ENCODE results near the gene DSTYK. TPM values are rescaled to one million over a fixed set of nuclear protein-coding genes. Genes with fewer than 3 reads are reported as not detected.

DSTYK gene
- total RNA-seq, 1 donor from 2014 or later: 10.7 TPM

DNA sequence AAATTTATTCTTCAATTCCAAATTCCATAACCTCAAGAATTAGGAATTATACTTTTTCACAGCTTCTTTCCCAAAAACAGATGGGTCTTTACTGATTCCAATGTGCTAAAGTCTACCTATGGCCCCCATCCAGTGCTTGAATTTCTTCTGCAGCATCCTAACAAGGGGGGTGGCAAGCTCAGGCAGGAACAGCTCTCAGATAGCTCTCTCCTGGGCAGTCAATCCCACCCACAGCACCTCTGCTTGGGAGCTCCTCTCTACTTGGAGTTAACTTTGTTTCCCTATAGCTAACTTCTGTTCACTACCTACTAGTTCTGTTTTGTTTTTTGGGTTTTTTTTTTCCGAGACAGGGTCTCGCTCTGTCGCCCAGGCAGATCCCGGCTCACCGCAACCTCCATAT lies 101.8 kb downstream of the DSTYK start:
- ATAC-seq: no peak
- Histone ChIP-seq H3K4me1 (no peaks in the 10 kb centered on the region), H3K36me3 (peaks cover 90% of the 10 kb centered on the region), H3K4me3 (no peak overlapping the region), H3K27ac (no peak overlapping the region), H3K9me3 (no peaks in the 10 kb centered on the region), H3K27me3 (ENCODE audit: low read depth) (no peaks in the 10 kb centered on the region)
- no peak for DNase-seq
- TF ChIP-seq, protein P1, sequence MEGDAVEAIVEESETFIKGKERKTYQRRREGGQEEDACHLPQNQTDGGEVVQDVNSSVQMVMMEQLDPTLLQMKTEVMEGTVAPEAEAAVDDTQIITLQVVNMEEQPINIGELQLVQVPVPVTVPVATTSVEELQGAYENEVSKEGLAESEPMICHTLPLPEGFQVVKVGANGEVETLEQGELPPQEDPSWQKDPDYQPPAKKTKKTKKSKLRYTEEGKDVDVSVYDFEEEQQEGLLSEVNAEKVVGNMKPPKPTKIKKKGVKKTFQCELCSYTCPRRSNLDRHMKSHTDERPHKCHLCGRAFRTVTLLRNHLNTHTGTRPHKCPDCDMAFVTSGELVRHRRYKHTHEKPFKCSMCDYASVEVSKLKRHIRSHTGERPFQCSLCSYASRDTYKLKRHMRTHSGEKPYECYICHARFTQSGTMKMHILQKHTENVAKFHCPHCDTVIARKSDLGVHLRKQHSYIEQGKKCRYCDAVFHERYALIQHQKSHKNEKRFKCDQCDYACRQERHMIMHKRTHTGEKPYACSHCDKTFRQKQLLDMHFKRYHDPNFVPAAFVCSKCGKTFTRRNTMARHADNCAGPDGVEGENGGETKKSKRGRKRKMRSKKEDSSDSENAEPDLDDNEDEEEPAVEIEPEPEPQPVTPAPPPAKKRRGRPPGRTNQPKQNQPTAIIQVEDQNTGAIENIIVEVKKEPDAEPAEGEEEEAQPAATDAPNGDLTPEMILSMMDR (IDR thresholded peaks at IDR 0.05): no peak
- intact Hi-C loops (cut with DNase I): no loop called here

GRCh38 chr1:205109269-205109668 lies 102.2 kb downstream of the DSTYK start:
- H3K9me3 ChIP-seq: no peaks in the 10 kb centered on the region
- TF ChIP-seq, protein P1 (IDR thresholded peaks at IDR 0.05): no peak
- no peaks in the 10 kb centered on the region for H3K27me3 ChIP-seq (ENCODE audit: low read depth)
- peaks cover 90% of the 10 kb centered on the region for H3K36me3 ChIP-seq
- no peak overlapping the region for H3K4me3 ChIP-seq
- H3K4me1 ChIP-seq: no peaks in the 10 kb centered on the region
- no peak for DNase-seq
- H3K27ac ChIP-seq: no peak overlapping the region
- intact Hi-C loops (cut with DNase I): no loop called here
- ATAC-seq: no peak

DNA sequence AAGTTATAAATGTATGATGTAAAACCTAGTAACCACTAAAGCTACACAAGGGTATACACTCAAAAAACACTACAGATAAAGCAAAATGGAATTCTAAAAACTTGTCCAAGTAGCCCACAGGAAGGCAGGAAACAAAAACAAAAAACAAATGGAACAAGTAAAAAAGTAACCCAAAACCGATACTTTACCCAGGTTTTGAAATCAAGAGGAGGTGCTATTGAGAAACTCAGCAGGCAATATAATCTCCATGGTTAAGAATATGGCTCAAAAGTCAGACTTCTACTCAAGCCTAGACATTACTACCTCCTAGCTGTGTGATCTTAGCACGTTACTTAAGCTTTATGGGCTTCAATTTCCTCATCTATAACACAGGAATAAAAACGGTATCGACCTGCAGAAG lies 103.0 kb downstream of the DSTYK start:
- H3K4me1 ChIP-seq: no peaks in the 10 kb centered on the region
- TF ChIP-seq, protein P1 (IDR thresholded peaks at IDR 0.05): no peak
- intact Hi-C loops (cut with DNase I): no loop called here
- ATAC-seq (no peak), DNase-seq (no peak)
- H3K4me3 ChIP-seq: no peak overlapping the region
- H3K27me3 ChIP-seq (ENCODE audit: low read depth): no peaks in the 10 kb centered on the region
- H3K36me3 ChIP-seq: peaks cover 90% of the 10 kb centered on the region
- H3K27ac ChIP-seq: no peak overlapping the region
- no peaks in the 10 kb centered on the region for H3K9me3 ChIP-seq

DNA sequence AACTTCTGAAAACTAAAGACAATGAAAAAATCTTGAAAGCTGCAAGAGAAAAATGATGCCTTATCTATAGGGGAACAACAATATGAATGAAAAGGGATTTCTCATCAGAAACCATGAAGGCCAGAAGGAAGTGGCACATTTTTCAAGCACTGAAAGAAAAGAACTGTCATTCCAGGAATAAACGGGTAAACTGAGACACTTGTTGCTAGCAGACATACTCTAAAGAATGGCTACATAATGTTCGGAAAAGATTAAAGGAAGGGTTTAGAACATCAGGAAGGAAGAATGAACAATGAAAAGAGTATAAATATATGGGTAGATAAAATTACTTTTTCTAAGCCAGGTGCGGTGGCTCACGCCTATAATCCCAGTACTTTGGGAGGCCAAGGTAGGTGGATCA lies 104.2 kb downstream of the DSTYK start:
- H3K9me3 ChIP-seq: no peaks in the 10 kb centered on the region
- no peak overlapping the region for H3K27ac ChIP-seq
- ATAC-seq (no peak), DNase-seq (no peak)
- H3K36me3 ChIP-seq: peaks cover 90% of the 10 kb centered on the region
- intact Hi-C loops (cut with DNase I): no loop called here
- TF ChIP-seq, protein P1 (IDR thresholded peaks at IDR 0.05): no peak
- no peak overlapping the region for H3K4me3 ChIP-seq
- H3K27me3 ChIP-seq (ENCODE audit: low read depth): no peaks in the 10 kb centered on the region
- H3K4me1 ChIP-seq: no peaks in the 10 kb centered on the region

- DNase-seq: no peak
- TF ChIP-seq, protein P1 (IDR thresholded peaks at IDR 0.05): no peak
Observed at GRCh38 chr1:205102404-205102803, 109.1 kb downstream of the DSTYK start.

GRCh38 chr1:205098242-205098641 lies 113.3 kb downstream of the DSTYK start:
- ATAC-seq: no peak

More at GRCh38 chr1:205102404-205102803, 109.1 kb downstream of the DSTYK start:
- no peaks in the 10 kb centered on the region for H3K9me3 ChIP-seq
- intact Hi-C loops (cut with DNase I): no loop called here
- no peaks in the 10 kb centered on the region for H3K27me3 ChIP-seq (ENCODE audit: low read depth)
- no peak overlapping the region for H3K4me3 ChIP-seq
- H3K4me1 ChIP-seq: no peaks in the 10 kb centered on the region
- ATAC-seq: no peak
- H3K36me3 ChIP-seq: peaks cover 94% of the 10 kb centered on the region
- no peak overlapping the region for H3K27ac ChIP-seq

More at GRCh38 chr1:205098242-205098641, 113.3 kb downstream of the DSTYK start:
- H3K27ac ChIP-seq: no peak overlapping the region
- TF ChIP-seq, protein P1 (IDR thresholded peaks at IDR 0.05): no peak
- intact Hi-C loops (cut with DNase I): no loop called here
- H3K27me3 ChIP-seq (ENCODE audit: low read depth): no peaks in the 10 kb centered on the region
- H3K9me3 ChIP-seq: no peaks in the 10 kb centered on the region
- peaks cover 98% of the 10 kb centered on the region for H3K36me3 ChIP-seq
- no peak overlapping the region for H3K4me3 ChIP-seq
- no peak for DNase-seq
- no peaks in the 10 kb centered on the region for H3K4me1 ChIP-seq

Measured in lower lobe of right lung (tissue), 2 donors.